ENCODE measurements around the gene TUBB2A.
"Not testable (repeated sequence)": the region's sequence is repeated elsewhere in the genome, so short reads cannot be mapped to it uniquely, and the experiment has no call there.

Gene TUBB2A

DNA sequence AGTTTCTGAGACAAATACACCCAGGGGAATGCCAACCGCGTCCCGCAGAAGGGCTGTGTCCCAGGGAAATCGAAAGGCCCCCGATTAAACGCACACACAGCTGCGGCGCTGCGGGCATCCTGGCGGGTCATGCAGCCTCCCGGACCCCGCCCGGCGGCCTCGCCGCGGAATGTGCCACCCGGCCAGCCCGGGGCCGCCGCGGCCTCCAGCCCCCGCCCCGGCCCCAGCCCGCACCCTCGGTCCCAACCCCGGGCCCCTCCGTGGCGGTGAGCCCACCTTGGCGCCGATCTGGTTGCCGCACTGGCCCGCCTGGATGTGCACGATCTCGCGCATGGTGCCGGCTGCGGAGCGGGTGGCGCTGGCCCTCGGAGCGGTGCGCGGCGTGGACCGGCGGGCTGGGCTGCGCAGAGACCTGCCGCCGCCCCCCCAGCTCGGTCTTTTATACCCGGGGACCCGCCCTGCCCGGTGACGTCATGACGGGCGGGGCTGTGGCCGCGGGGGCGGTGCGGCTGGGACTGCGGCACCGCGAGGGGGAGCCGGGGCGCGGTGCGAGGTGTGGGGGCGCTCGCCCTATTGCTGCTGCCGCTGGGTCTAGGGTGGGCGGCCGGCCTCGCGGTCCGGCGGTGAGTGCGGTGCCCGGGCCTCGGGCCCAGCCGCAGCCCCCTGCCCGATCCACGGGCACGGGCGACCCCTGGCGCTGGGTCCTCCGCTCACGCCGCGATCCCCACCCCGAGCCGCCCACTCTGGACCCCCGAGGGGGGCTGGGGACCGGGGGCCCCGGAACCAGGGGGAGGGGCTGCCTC, at the start of gene TUBB2A:
TUBB2A (minus strand) TSS at position 414 of the 803 bp plus-strand sequence; CDS start at position 333, 81 bp downstream.
- peak; percentile 45 to 72 for DNase-seq (ENCODE audit: low read depth in 2 of 2)

DNA sequence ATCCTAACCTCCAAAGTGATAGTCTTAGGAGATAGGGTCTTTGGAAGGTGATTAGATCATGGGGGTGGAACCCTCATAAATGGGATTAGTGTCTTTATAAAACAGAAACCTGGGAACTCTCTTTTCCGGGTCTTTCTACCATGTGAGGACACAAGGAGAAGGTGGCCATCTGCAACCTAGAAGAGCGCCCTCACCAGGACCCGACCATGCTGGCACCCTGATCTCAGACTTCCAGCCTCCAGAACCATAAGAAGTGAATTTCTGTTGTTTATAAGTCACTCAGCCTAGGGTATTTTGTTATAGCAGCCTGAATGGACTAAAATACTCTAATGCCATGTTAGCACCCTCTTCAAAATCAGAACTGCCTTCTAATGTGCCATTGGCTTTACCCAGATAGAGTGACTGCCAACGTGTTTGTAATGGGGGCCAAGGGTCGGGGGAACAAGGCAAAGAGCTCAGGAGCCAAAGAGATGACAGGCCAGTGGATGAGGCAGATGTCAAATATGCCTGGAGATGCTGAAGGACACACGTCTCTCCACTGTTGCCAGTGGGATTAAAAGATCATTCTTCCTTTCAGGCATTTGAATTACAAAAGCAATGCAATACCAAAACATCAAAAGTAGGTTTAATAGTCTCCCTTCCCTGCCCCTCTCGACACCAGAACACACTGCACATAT, 49.1 kb upstream of the TUBB2A start:
- no peak for DNase-seq (ENCODE audit: low read depth in 2 of 2)

GRCh38 chr6:3205913-3206312, 48.6 kb upstream of the TUBB2A start:
- DNase-seq (ENCODE audit: low read depth in 2 of 2): no peak

DNA sequence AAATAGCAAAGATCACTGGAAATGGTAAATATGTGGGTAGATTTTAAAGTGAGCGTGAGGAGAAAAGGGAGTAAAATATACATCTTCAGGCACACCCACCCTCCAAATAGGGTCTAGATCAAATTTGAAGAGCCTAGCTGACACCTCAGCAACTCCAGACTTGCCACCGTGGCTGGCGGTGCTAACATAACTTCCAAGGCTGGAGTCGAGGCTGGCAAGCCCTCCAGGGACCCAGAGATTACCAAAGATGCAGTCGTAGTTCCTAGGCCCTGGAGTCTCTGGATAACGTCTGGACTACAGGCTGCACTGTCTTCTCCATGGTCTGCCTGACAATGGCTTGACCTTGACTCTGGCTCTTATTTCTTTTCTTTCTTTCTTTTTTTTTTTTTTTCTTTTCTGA, 47.6 kb upstream of the TUBB2A start:
- no peak for DNase-seq (ENCODE audit: low read depth in 2 of 2)

GRCh38 chr6:3202999-3203696, 45.8 kb upstream of the TUBB2A start:
- no peak for DNase-seq (ENCODE audit: low read depth in 2 of 2)

DNA sequence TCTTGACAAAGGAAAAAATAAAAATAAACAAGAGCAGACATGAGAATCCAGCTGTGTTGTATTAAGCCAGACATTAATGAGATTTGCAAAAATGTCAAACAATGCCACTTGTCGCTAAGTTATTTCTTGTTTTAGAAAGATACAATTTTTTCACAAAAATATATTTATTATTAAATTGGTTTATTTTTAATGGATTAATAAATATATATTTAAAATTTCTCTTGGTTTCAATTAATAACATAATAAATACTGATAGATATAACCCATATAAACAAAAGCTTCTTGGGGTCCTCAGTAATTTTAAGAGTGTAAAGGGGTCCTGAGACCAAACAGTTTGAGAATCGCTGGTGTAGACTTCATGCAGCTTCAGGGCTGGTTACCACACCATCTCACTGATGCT, 44.0 kb upstream of the TUBB2A start:
- DNase-seq (ENCODE audit: low read depth in 2 of 2): no peak

- no peak for DNase-seq (ENCODE audit: low read depth in 2 of 2)
Observed at GRCh38 chr6:3200682-3201081, 43.3 kb upstream of the TUBB2A start.

DNA sequence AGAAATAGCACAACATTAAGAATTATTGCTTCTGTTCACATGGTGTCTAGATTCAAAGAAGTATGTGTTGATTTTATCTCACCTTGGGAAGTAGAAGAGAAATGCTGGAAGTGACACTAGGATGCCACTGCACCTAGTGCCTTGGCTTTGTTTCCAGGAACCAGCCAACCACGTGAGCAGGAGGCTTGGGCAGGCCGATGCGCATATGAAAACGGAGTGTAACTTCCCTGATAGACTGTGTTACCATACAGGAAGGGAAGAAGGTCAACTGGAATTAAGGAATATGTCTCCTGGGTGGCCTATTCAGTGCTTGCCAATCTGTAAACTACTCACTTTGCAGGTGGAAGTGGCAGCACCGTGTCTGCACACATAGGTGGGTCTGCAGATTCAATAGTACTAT, 42.0 kb upstream of the TUBB2A start:
- DNase-seq (ENCODE audit: low read depth in 2 of 2): no peak

- not testable (repeated sequence) for DNase-seq (ENCODE audit: low read depth in 2 of 2)
Observed at GRCh38 chr6:3197734-3198133, 40.4 kb upstream of the TUBB2A start.

- no peak for DNase-seq (ENCODE audit: low read depth in 2 of 2)
Observed at GRCh38 chr6:3196770-3197169, 39.4 kb upstream of the TUBB2A start.

- DNase-seq (ENCODE audit: low read depth in 2 of 2): no peak
Observed at GRCh38 chr6:3195695-3196497, 38.6 kb upstream of the TUBB2A start.

GRCh38 chr6:3195420-3195694, 38.0 kb upstream of the TUBB2A start:
- DNase-seq (ENCODE audit: low read depth in 2 of 2): no peak

DNA sequence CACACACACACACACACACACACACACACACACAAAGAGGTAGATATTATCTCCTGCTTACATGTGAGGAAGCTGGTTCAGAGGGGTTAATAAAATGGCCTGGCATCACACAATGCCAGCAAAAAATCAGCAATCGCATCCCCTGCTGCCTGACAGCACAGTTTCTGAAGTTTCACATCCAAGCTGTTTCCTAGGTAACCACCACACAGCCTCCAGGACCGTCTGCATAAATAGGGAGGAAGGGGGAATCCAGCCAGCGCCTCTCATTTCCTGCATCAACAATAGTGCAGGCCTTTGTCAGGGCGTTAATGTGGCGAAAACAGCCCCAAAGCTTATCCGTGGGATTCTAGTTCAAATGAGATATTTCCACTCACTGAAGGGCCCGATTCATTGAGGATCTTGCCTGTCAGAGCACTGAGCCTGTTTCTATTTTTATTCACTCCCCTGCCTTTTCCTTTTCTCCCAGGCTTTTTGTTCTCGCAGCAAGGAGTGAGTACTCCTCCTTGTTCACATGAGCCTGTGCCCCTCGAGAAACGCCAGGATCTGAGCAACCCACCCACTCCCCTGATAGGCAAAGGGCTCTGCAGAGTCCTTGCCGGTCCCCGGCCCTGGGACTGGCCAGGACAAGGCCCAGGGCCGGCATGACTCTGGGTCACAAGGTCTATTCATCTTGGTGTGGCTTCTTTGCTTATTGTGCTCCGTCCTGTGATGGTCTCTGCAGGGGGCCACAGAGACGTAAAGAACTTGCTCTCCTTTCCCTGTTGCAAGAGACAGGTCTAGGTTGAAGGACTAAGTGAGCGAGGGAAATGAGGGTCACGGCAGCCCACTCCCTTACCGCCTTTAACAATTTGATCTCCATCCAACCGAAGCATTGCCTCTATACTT, 37.4 kb upstream of the TUBB2A start:
- DNase-seq (ENCODE audit: low read depth in 2 of 2): no peak

- DNase-seq (ENCODE audit: low read depth in 2 of 2): no peak
Observed at GRCh38 chr6:3193102-3193849, 35.9 kb upstream of the TUBB2A start.

GRCh38 chr6:3190779-3191178, 33.4 kb upstream of the TUBB2A start:
- DNase-seq (ENCODE audit: low read depth in 2 of 2): no peak

DNA sequence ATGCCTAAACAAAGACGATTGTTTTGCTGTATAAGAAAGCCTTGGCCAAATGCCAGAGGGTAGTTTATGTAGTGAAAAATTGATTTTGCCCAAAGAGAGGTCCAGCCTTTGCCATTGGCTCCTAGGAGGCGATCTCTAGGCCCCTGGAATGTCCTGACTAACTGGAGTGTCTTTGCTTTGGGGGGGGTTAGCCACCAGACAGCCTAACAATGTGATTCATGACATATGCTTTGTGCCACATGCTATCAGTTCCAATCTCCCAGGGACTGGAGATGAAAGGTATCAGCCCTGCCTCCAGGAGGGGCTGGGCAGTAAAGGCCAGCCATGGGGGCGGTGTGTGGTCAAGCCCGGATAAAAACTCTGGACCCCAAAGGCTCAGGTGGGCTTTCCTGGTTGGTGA, 32.7 kb upstream of the TUBB2A start:
- DNase-seq (ENCODE audit: low read depth in 2 of 2): no peak

DNA sequence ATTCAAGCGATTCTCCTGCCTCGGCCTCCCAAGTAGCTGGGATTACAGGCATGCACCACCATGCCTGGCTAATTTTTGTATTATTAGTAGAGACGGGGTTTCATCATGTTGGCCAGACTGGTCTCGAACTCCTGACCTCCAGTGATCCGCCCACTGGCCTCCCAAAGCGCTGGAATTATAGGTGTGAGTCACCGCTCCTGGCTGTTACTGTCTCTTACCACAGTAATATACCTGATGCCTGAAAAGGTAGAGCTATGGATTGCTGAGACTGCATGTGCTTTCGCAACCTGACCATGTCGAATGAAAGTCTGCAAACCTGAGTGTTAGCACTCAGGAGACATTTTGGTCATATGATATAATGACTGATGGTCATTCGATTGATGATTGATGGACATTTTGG, 31.8 kb upstream of the TUBB2A start:
- not testable (repeated sequence) for DNase-seq (ENCODE audit: low read depth in 2 of 2)

- DNase-seq (ENCODE audit: low read depth in 2 of 2): no peak
Observed at GRCh38 chr6:3188262-3188661, 30.9 kb upstream of the TUBB2A start.

- no peak for DNase-seq (ENCODE audit: low read depth in 2 of 2)
Observed at GRCh38 chr6:3186974-3187382, 29.6 kb upstream of the TUBB2A start.

- no peak for DNase-seq (ENCODE audit: low read depth in 2 of 2)
Observed at GRCh38 chr6:3183066-3183465, 25.7 kb upstream of the TUBB2A start.

Measured in stimulated activated CD4-positive, alpha-beta T cell treated with anti-CD3 and anti-CD28 coated beads, Interleukin-15, amount 100 ng/mL, for 48 hours (primary cell).